Measurements from ENCODE around the gene CEBPG.

Gene CEBPG

DNA sequence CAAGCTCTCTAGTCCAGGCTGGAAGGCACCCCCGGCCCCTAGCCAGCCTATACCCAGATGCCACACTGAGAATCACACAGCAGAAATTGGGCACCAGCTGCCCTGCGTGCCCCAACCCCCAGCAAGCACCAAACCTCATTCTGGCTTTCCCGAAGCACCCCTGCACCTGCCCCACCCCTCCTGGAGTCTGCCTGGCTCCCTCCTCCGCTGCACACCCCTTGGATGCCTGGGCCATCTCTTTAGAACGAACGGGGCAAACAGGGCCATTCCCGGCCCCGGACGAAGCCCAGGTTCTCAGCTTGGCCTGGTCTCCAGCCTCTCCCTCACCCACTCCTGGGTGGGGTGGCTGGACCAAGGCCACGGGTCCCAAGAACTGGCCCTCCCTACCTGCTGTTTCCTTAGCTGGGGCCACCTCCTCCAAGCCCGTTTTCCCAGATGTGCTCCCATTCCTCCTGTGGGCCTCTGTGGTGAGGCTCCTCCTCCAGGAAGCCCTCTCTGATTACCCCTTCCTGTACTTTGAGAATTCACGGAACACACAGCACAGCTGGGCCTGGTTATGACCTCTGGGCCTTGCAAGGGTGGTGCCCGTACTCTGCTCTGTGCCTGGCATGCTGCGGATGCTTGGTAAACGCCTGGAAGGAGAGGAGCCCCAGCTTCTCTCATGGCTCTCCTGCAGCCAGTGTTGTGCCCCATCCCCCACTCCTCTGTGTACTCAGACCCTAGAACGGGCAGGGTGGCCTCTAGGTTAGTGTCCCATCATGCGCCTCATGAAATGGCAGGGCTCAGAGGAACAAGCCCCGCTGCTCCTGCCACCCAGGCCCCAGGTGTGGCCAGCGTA, 21.4 kb downstream of the CEBPG start:
- DNase-seq (ENCODE audit: low read depth, low spot score), result no peak

DNA sequence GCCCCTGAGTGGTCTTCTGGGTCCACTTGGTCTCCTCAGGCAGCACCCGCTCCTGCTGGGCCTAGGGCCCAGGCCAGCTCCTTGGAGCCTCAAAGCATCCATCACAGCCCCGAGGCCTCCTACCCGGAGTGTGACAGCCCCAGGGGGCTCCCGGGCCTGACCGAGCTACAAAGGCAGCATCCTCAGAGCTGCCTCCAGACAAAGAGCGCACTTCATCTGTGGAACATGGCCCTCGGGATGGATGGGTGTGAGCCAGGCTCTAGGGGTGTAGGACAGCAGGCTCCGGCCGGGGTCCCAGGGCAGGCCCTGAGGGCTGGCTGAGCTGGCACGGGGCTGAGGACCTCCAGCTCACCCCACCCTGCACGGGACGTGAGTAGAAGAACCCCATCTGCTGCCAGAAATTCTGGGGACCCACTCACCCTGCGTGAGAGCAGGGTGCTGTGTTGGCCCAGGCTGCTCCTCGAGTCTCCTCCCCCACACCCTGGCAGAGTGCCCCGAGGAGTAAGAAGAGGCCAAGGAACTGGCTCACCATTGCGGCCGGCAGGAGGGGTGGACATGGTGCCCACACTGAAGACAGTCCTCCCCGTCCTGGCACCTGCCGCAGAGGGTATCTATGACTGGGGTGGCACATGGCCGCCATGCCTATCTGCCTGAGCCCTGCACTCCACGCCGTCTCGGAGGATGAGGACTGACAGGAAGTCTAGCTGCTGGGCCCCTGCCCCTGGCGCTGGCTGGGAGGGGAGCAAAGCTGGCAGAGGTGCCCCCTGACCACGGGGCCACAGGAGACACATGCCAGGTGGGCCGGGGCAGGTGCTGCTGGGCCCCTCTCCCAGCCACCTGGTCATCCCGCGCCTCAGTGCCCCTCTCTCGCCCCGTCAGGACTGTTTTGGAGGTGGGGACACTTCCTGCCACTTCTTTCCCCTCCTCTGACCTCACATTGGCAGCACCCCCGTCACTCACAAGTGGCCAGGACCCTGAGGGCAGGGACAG, 22.3 kb downstream of the CEBPG start:
- DNase-seq (ENCODE audit: low read depth, low spot score), result no peak

DNA sequence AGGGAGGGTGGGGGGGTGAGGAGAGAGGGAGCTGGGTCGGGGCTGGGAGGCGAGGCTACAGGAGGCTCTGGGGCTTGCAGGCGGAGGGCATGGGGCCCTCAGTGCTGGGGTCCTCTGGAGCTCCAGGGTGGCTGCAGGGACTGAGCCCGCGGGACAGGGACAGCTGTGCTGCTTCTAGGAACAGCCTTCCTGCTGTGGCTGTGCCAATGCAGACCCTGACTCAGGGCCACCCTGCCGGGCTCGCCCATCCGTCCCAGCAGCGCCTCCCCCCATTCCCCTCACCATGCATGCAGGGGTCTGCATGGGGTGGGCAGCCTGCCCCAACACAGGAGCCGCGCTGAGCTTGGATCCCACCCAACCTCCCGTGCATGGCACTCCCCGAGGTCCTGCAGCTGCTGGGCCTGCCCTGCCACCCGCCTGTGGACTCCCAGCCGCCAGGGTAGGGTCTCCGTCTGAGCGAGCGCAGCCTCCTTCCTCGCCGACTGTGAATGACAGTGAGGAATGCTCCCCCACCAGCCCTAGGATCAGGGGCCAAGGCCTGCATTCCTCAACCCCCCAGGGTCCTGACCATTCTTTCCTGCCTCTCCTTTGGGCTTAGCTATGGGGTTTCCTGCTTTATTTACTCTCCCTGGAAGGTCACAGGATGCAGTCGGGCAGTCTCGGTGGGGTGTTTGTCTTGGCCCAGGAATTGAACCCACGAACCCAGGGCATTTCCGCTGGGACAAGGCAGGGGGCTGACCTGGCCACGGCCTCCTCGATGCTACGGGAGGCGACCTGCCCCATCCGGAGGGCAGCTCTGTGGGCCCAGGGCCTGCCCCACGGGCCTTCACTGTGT, 23.4 kb downstream of the CEBPG start:
- peak; percentile 58 for DNase-seq (ENCODE audit: low read depth, low spot score)

DNA sequence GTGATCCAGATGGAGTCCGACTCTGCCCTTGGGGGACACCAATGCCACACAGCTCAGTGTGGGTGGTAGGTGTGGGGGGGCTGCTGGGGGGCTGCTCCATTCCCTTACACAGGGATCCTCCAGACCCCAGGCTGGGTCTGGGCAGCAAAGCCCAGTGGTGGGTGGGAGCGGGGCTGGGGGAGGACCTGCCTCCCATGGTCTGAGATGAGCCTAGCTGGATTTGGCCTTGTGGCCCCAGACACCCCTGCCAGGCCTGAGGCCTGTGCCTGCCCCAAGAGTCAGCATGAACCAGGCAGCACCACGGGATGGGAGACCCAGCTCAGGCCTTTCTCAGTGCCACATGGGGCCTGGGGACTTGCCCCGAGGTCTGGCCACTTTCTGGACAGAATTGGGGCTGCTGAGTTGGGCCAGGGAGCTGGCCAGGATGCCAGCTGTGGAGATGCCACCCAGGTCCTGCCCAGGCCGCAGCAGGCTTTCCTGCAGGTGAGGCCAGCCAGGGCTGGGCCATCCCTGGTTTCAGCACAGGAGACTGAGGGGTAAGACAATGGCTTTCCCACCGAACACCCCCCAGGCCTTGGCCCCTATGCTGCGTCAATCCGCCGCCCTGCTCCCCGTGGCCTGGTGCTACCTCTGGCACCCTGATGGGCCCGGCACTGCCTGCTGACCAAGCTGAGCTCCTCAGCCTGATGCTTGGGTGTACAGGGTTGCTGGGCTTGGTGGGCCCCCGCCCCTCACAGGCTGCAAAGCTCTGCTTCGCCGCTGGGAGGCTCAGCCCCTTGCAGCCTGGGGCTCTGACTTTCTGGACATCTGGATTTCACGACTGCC, 24.2 kb downstream of the CEBPG start:
- DNase-seq (ENCODE audit: low read depth, low spot score), result peak; percentile 46

DNA sequence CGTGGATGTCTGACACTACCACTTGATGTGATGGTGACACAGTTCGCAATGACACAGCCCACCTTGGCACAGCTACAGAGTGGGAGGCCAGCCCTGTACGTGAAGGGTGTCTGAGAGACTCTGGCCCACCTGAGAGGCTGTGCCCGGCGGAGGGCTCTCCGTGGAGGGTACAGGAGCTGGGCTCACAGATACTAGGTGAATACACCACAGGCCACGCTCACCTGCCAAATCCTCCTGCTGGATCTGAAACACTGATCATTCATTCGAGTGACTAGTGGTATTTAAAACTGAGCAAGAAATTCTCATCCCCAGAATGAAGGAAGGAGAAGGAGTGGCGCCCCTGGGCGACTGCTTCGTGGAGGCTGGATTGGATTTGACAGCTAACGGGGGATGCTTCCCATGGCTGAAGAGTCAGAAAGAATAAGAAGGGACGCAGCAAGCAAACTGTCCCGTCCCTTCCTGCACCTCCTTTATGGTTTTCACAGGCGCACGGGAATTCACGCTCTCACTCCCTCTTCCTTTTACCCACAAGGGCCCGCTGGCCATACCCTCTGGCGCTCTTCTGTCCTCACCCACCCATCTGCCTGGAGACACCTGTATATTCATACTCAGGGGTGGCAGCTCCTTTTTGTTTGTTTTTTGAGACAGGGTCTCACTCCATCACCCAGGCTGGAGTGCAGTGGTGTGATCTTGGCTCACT, 25.0 kb downstream of the CEBPG start:
- no peak for DNase-seq (ENCODE audit: low read depth, low spot score)

DNA sequence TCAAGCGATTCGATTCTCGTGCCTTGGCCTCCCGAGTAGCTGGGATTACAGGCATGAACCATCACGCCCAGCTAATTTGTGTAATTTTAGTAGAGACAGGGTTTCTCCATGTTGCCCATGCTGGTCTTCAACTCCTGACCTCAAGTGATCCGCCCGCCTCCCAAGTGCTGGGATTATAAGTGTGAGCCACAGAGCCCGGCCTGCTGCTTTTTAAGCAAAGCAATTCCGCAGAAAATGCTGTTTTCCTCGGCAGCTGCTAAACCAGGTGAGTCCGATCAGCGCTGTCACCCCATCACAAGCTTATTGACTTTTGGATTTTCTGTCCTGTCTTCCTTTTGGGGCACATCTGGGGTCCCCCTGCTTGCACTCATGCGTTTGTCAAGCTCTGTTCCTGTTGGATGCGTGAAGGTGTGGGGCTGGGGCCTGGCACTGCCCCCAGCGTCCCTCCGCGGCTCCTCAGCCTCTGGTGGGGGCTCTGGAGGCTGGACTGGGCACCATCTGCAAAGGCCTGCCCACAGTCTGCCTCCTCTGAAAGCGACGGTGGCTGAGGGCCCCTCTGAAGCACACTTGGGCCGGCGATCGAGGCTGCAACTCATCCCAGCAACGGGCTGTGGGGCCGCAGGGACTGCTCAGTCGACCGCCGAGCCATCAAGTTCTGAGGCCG, 25.7 kb downstream of the CEBPG start:
- no peak for DNase-seq (ENCODE audit: low read depth, low spot score)

DNA sequence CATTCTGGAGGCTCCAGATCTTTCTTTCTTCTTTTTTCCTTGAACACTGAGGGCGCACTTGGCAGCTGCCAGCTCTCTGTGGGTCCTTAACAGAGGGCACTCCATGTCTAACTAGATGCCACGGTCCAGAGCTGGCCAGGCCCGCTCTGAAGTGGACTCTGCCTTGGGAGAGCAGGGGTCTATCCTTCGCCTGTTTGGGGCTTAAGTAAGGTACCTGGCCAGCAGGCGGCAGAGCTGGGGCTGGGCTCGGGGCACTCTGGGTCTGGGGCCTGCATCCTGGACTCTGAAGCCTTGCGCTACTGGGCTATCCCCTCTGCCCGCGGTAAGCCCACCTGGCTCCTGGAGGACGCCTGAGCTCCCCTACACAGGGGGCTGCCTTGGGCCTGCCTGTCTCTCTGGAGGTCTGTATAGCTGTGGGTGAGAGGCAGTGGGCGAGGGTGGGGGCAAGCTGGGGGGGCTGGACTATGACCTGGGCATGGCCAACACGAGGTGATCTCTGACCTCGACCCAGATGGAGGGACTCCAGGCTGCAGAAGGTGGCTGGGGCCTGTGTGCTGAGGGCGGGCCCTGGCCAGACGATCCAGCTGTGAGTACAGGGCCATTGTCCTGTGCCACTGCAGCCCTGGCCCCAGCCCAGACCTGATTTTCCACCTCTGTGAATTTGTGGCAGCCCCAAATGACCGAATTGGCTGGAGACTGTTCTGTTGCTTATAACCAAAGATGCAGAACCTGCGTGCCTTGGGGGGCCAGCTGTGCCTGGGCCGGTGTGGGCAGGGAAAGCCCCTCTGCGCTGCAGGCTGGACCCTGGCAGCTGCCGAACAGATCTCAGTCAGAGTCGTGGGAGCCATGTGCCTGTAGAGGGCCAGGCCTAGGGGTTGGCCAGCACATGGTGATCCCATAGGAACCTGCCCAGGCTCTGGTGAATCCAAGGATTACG, 26.5 kb downstream of the CEBPG start:
- no peak for DNase-seq (ENCODE audit: low read depth, low spot score)

DNA sequence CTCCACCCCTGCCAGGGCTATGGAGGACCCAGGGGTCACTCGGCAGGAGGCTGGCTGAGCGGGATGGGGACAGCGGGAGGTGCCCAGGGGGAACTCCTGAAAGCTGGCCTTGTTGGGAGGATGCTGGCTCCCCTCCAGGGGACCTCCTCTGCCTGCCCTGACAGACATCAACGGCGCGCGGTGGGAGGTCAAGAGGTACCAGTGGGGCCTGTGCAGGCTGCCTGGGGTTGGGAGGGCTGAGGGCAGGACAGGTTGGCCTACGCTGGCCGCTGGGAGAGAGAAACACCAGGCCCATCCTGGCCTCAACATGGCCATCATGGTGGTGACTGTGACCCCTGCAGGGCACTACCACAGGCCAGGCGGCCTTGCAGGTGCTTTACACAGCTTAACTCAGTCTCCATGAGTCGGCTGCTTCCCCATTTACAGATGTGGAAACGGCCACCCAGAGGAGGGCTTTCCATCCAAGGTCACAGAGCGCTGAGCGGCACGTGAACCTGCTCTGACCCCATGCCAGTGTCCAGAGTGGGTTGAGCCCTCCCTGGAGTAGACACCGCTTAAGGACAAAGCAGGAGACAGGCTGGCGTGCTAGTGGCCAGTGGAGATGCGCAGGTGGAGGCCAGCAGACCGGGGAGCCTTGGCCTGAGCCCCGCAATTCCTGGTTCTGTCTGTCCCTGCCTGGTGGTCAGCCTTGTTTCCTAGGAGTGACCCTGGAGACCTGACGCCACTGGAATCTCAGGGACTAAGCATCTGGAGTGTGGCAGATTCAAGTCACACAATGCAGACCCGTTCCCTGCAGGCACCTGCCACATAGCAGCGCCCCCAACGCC, 27.6 kb downstream of the CEBPG start:
- DNase-seq (ENCODE audit: low read depth, low spot score), result no peak

DNA sequence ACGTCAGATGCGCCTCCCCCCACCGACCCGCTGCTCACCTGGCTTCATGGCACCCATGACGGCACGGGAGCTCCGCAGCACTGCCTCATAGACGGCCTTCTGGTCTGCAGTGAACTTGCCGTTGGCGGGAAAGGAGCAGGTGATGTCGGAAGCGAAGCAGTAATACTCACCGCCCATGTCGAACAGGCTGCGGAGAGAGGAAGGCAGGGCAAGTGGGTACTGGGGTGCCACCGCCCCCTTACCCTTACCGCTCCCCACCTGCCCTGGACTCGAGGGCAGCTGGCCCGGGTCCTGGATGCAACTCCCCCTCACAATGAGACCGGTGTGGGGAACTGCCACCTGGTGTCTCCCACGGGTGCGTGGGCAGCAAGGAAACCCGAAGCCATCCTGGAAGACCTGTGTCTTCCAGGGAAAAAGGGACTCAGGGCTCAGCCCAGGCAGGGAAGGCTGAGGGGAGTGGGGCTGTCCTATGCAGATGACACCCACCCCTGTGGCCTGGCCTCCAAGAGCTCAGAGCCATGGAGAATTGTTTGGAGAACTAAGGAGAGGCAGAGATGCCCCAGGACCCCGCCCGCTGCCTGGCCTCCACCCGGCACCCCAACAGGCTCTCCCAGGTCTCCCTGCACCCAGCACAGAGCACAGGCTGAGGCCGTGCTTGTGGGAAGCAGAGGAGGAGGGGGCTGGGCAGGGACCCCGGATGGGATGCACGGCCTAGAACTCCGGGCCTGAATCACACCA, 28.3 kb downstream of the CEBPG start:
- DNase-seq (ENCODE audit: low read depth, low spot score), result no peak

DNA sequence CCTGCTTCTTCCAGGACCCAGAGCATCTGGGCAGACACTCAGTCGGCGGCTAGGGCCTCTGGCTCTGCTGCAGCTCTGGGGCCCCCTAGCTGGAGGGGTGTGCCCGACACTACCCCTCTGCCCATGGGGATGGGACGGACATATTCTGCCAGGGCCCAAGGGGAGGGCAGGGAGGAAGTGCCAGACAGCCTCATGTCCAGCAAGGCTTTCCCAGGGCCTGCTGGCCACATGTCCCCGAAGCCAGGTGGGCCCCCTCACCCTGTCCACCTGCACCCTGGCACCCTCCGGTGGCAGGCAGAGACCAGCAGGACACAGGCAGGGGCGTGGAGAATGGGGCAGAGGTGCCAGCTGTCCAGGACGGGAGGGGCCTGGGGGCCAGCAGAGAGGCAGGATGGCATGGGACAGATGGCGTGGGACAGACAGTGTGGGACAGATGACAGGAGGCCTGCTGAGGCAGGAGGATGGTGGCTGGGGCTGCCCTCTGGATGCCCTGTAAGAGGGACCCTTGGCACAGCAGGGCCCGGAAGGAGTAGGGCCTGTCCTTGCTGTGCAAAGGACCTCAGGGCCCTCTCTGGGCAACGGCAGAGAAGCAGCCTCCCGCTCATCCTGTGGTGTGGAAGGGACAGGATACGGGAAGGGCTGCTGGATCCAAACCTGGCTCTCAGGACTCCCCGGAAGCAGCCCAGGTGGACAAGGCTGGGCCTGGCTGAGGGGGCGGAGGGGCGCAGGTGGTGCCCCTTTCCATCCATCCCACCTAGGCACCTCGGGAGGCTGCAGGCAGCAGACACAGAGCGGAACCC, 29.1 kb downstream of the CEBPG start:
- DNase-seq (ENCODE audit: low read depth, low spot score), result no peak

DNA sequence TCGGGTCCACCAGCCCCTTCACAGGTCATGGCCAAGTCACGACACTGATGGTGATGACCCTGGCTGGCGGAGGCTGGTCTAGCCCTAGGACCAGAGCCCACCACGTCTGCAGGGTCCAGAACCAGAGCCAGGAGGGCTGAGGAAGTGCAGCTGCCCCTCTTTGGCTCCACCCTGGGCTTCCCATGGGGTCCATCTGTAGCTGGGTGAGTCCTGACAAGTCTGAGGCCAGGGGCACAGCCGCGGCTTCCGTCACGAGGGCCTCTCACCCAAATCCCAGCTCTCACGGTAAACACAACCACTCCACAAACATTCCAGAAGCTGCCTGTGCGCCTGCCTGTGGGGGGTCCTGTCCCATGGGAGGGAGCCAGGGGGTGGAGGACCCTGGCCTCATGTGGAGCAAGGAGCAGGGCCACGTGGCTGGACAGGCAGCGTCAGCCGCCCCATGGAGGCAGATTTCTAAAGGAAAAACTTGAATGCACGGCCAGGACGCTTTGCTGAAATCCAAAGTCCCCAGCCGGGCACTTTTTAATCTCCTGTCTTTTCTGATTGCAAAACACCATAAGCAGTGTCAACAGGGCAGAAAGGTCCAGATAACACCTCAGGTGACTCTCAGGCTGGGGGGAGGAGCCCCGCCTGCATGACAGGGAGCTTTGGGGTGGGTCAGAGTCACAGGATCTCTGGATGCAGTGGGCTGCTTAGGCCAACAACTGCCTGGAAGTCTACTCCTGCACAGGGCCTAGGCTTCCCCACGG, 29.9 kb downstream of the CEBPG start:
- DNase-seq (ENCODE audit: low read depth, low spot score), result peak; percentile 27

DNA sequence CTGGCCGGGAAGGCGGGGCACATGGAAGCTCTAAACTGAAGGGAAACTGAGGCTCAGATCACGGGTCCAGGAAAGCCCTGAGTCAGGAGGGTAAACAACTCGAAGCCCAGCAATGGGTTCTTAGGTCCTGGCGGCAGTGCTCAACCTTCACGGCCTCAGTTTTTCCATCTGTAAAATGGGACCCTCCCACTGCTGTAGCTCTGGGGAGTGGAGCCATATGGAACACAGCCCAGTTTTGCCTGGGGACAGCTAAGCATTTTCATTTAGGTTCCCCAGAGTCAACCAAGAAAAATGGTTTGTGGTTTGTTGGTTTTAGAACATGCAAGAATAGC, 30.4 kb downstream of the CEBPG start:
- DNase-seq (ENCODE audit: low read depth, low spot score), result no peak

DNA sequence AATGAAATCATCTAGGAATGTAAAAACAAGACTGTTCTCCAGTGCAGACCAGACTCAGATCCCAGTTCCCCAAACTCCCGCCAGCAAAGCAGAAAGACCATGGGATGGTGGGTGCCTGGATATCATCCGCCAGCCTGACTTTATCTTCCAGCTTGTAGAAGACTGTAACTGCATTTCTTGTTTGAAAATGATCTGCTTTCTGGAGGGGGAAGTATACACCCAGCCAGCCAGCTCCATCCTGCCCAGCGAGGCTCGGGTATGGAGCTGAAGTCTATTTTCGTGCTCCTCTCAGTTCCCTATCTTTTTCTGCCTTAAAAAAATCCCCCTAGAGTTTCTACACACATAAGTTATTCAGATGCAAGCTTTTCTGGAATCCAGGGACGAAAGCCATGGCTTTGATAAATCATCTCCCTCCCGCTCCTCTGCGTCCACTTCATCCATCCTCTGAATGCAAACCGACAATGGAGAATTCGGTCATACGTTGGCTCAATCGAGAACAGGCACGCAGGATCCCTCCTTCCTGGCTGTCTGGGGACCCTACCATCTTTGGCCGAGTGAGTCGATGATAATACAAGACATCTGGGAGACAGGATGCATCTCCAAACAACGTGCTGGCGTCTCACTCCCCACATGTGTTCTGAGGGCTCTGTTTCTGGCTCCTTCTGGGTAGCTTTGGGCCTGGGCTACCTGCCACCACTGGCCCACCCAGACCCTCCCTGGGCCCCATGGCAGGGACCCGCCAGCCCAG, 31.2 kb downstream of the CEBPG start:
- DNase-seq (ENCODE audit: low read depth, low spot score), result no peak

DNA sequence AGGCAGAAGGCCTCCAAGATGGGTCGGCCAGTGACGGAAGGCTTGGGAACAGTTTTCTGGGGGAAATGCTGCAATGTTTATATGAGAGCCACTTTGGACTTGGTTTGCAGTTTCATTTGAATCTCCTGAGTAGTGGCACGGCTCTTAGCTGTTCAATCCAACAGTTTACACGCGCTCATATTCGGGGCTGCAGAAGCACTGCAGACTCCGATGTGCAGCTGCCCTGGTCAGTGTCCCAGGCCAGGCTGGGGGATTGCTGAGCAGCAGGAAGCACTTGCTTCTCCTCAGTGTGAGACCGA, 31.7 kb downstream of the CEBPG start:
- no peak for DNase-seq (ENCODE audit: low read depth, low spot score)
